Right lobe of liver (tissue), 6 donors: Measurements from ENCODE around the gene IFIT1B. TPM values are rescaled to one million over a fixed set of nuclear protein-coding genes. Genes with fewer than 3 reads are reported as not detected.

Experiments used
- ATAC-seq, 4 donors: fragments of 200-7000 bp; cut with Tn5 transposase; one replicate each; pipeline ENCODE4 v1.9.1; 2020; ENCODE audit warnings: mild to moderate bottlenecking in 4 of 4, moderate library complexity in 4 of 4
- DNase-seq, 3 donors: peaks; one replicate each; pipeline ENCODE4 v3.0.0-alpha.2; 2020
- H3K27ac ChIP-seq, 3 donors: fragments of 200-600 bp; one replicate each; pipeline ENCODE4 v1.8.0; 2022
- H3K27me3 ChIP-seq, 2 donors: fragments of 200-600 bp; one replicate each; pipeline ENCODE4 v1.8.0; 2022
- H3K36me3 ChIP-seq, 4 donors: fragments of 200-600 bp; sonication (generic) in 1 of 4; one replicate each; pipeline versions ENCODE4 v1.5.1 to v1.8.0; 2017 to 2022; ENCODE audit warnings: control low read depth in 1 of 4
- H3K4me1 ChIP-seq, 4 donors: fragments of 200-600 bp; sonication (generic) in 1 of 4; one replicate each; pipeline versions ENCODE4 v1.5.1 to v1.8.0; 2017 to 2022; ENCODE audit warnings: control low read depth in 1 of 4
- H3K4me3 ChIP-seq, 3 donors: fragments of 200-600 bp; one replicate each; pipeline ENCODE4 v1.8.0; 2022
- H3K9me3 ChIP-seq, 4 donors: fragments of 200-600 bp; sonication (generic) in 1 of 4; one replicate each; pipeline versions ENCODE4 v1.5.1 to v1.8.0; 2017 to 2022; ENCODE audit warnings: control low read depth in 1 of 4
- POLR2A ChIP-seq: fragments of 450-650 bp; IDR thresholded peaks from one replicate; pipeline ENCODE4 v1.6.1; 2017; ENCODE audit warnings: antibody characterized with exemption, mild to moderate bottlenecking
- WGBS: methylation state at CpG from one replicate; pipeline ENCODE4 v1.1.6; 2018; ENCODE audit warnings: low coverage, low lambda C conversion rate; ENCODE audit not compliant: insufficient coverage; ENCODE audit errors: missing lambda C conversion rate; 5-methylcytosine and 5-hydroxymethylcytosine counted together
- intact Hi-C, 2 donors: fragments of 100-400 bp; cut with DNase I; formaldehyde crosslinking; loops; one replicate each; pipeline versions ENCODE4 v1.11.2 to v1.14.1; 2022
- total RNA-seq, 6 experiments: library from RNA; depleted of rRNA in 2 of 6; stranded (reverse); fragments of >200 nt in 2 of 6; fragmentation: NEBNext Ultra II Directional in 3 of 6; extraction: Animal tissue kit (Norgen Biotek cat#: 25700) in 3 of 6; gene quantifications; one replicate each; pipeline versions ENCODE4 v1.1.0 to v1.2.4, GENCODE V29; 2016 to 2023
- TF ChIP-seq, protein P1 (sequence below), 4 donors: fragments of 200-600 bp in 3 of 4; fragments of 450-650 bp in 1 of 4; IDR thresholded peaks; one replicate each; pipeline versions ENCODE4 v1.5.1 to v1.8.0; 2016 to 2022; ENCODE audit warnings: antibody characterized with exemption in 4 of 4, mild to moderate bottlenecking in 2 of 4
- donor health status: DM: no; HTN: yes; CAD: no.
- donor health status: DM: no; HTN: no; CAD: no.
- donor health status: DM: no; HTN: no; CAD: no.
- donor health status: DM: no; HTN: yes; CAD: no.
- donor health status: DM: no; HTN: yes; CAD: no.

IFIT1B gene
- total RNA-seq, 6 experiments from 2014 or later: 1.2 TPM; not detected in 5

DNA sequence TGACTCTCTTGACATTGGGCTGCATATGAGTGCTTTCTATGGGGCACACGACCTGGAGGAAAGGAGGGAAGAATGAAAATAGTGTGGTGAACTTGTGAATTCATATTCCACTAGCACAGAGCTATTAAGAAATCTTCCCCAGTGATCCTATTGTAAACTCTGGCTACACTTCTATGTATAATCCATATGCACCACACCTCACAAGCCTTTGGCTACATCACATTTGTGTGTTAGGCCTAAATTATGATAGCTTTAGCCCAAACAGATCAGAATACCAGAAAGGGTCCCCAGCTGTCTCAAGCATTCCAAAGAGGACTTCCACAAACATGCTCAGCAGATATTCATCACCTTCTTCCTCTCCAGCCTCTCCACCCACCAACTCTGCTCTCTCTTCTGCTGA is 9.7 kb upstream of the IFIT1B start:
- peaks cover 0 to 32% (median 7%) of the 10 kb centered on the region in 4 donors for H3K4me1 ChIP-seq
- H3K27ac ChIP-seq: peak overlapping the region; percentile 24 to 85 (median 29)
- DNase-seq (no peak), ATAC-seq (no peak)
- TF ChIP-seq POLR2A: no peak
- TF ChIP-seq, protein P1, sequence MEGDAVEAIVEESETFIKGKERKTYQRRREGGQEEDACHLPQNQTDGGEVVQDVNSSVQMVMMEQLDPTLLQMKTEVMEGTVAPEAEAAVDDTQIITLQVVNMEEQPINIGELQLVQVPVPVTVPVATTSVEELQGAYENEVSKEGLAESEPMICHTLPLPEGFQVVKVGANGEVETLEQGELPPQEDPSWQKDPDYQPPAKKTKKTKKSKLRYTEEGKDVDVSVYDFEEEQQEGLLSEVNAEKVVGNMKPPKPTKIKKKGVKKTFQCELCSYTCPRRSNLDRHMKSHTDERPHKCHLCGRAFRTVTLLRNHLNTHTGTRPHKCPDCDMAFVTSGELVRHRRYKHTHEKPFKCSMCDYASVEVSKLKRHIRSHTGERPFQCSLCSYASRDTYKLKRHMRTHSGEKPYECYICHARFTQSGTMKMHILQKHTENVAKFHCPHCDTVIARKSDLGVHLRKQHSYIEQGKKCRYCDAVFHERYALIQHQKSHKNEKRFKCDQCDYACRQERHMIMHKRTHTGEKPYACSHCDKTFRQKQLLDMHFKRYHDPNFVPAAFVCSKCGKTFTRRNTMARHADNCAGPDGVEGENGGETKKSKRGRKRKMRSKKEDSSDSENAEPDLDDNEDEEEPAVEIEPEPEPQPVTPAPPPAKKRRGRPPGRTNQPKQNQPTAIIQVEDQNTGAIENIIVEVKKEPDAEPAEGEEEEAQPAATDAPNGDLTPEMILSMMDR (IDR thresholded peaks at IDR 0.05): no peak
- intact Hi-C loops: no loop called here
- 62% methylated on average over 1 of the region's 1 CpG for WGBS
- H3K36me3 ChIP-seq: no peaks in the 10 kb centered on the region
- H3K9me3 ChIP-seq: no peaks in the 10 kb centered on the region
- H3K27me3 ChIP-seq: no peaks in the 10 kb centered on the region
- no peak overlapping the region for H3K4me3 ChIP-seq

DNA sequence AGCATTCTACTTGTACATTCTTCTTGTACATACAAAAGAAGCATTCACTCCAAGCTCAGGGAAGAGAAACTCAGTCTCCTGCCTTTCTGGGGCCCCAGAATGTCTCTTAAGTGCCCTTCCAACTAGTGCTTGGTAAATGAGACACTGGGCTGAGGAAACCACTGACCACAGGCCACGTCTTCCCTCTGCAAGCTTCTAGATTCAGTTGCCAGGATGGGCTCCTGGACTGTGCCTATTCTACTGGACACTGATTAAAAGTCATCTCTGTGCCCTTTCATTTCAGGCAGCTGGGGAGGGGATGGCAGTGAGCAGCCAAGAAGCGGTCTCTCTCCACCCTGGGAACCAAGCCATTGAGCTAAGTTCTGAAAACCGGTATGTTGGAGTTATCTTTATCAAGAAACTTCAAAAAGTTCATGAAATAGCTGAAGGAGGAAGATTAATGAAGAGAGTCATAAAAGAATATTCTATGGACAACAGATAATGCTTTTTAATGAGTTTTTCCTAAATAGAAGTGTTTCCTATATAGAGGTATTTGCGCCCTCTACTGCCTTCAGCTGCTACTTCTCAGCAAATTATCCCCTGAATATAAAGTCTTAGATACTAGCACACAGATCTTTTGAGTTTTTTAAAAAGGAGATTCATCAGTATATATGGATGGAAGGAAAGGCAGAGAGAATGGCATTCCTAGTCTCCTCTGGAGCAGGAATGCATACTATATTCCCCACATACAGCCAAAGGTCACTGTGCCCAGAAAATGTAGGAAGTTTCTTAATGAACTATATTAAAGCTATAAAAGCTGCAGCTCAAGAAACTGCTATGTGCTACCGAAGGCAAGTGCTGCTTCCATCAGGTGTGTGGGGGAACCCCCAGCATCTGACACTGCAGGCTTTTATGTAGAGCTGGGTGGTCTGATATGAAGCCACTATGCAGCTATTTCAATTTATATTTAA is 8.4 kb upstream of the IFIT1B start:
- Histone ChIP-seq H3K27me3 (no peaks in the 10 kb centered on the region), H3K9me3 (no peaks in the 10 kb centered on the region), H3K27ac (peak overlapping the region; percentile 35 to 73 (median 63)), H3K4me3 (no peak overlapping the region), H3K4me1 (peaks cover 0 to 43% (median 10%) of the 10 kb centered on the region in 4 donors), H3K36me3 (no peaks in the 10 kb centered on the region)
- DNase-seq (peak in 1 of 3 donors; percentile 60), ATAC-seq (peak; percentile 40 to 73 (median 51))
- TF ChIP-seq, protein P1 (IDR thresholded peaks at IDR 0.05): peak; percentile 61 to 74 (median 64)
- no peak for TF ChIP-seq POLR2A
- intact Hi-C loops: no loop called here
- 18% methylated on average over 5 of the region's 5 CpGs for WGBS

GRCh38 chr10:89371079-89371478 is 6.8 kb upstream of the IFIT1B start:
- no peaks in the 10 kb centered on the region for H3K36me3 ChIP-seq
- DNase-seq (no peak), ATAC-seq (no peak)
- no peak overlapping the region for H3K27ac ChIP-seq
- H3K27me3 ChIP-seq: no peaks in the 10 kb centered on the region
- intact Hi-C loops: no loop called here
- no peaks in the 10 kb centered on the region for H3K9me3 ChIP-seq
- TF ChIP-seq, protein P1 (IDR thresholded peaks at IDR 0.05): no peak
- no peak for TF ChIP-seq POLR2A
- no peak overlapping the region for H3K4me3 ChIP-seq
- peaks cover 0 to 57% (median 18%) of the 10 kb centered on the region in 4 donors for H3K4me1 ChIP-seq

GRCh38 chr10:89371987-89372386 is 5.9 kb upstream of the IFIT1B start:
- Histone ChIP-seq H3K9me3 (no peaks in the 10 kb centered on the region), H3K27me3 (no peaks in the 10 kb centered on the region), H3K4me3 (no peak overlapping the region), H3K4me1 (peaks cover 0 to 57% (median 18%) of the 10 kb centered on the region in 4 donors), H3K36me3 (no peaks in the 10 kb centered on the region), H3K27ac (peak overlapping the region in 2 of 3 donors; percentile 89 to 97)
- no peak for ATAC-seq
- TF ChIP-seq, protein P1 (IDR thresholded peaks at IDR 0.05): no peak
- no peak for TF ChIP-seq POLR2A
- intact Hi-C loops: no loop called here
- WGBS: 74% methylated on average over 3 of the region's 3 CpGs
- no peak for DNase-seq
